Sigmoid colon (tissue), 4 donors: ENCODE measurements around the gene XIRP2.

ENCODE experiments used
- CTCF ChIP-seq, 4 experiments: fragments of 450-650 bp in 3 of 4; fragments of 200-600 bp in 1 of 4; IDR thresholded peaks; one replicate each; pipeline ENCODE4 v1.5.1; 2016 to 2019; ENCODE audit warnings: antibody characterized with exemption in 4 of 4, mild to moderate bottlenecking in 3 of 4, moderate library complexity in 2 of 4
- EP300 ChIP-seq, 4 donors: sonication (generic); formaldehyde crosslinking; IDR thresholded peaks; one replicate each; pipeline ENCODE4 v1.6.1; 2017; ENCODE audit warnings: antibody characterized with exemption in 4 of 4
- POLR2A ChIP-seq, 2 donors: fragments of 450-650 bp; IDR thresholded peaks; one replicate each; pipeline ENCODE4 v1.6.1; 2016; ENCODE audit warnings: antibody characterized with exemption in 2 of 2, mild to moderate bottlenecking in 2 of 2, moderate library complexity in 2 of 2
- POLR2AphosphoS5 ChIP-seq, 4 donors: sonication (generic); formaldehyde crosslinking; IDR thresholded peaks; one replicate each; pipeline ENCODE4 v1.6.1; 2017; ENCODE audit warnings: antibody characterized with exemption in 4 of 4

- TF ChIP-seq CTCF (IDR thresholded peaks at IDR 0.05) (no peak), POLR2A (IDR thresholded peaks at IDR 0.05) (no peak), EP300 (IDR thresholded peaks at IDR 0.05) (no peak), POLR2AphosphoS5 (IDR thresholded peaks at IDR 0.05) (no peak)
Observed at GRCh38 chr2:167115541-167115940, 227.3 kb downstream of the XIRP2 start.
